K562 (cell line): ENCODE measurements around the gene TRIM65. TPM values are rescaled to one million over a fixed set of nuclear protein-coding genes. Genes with fewer than 3 reads are reported as not detected.
A peak's percentile ranks its signal among the peaks of the same experiment; 100 is the strongest.

Experiments used
- ARID4B ChIP-seq: sonication (generic); formaldehyde crosslinking; IDR thresholded peaks from 2 replicates; pipeline ENCODE4 v1.8.0; 2022; ENCODE audit warnings: mild to moderate bottlenecking, missing genetic modification reagents
- ATF4 ChIP-seq: fragments of 450-650 bp; formaldehyde crosslinking; IDR thresholded peaks from 2 replicates; pipeline ENCODE4 v1.4.0; 2022; ENCODE audit warnings: mild to moderate bottlenecking, moderate library complexity
- CBFA2T2 ChIP-seq: fragments of 450-650 bp; conservative IDR thresholded peaks from 2 replicates; pipeline ENCODE4 v1.6.1; 2017; ENCODE audit warnings: mild to moderate bottlenecking
- CCAR2 ChIP-seq: fragments of 200-400 bp; formaldehyde crosslinking; IDR thresholded peaks from 2 replicates; pipeline ENCODE4 v1.6.1; 2017; ENCODE audit warnings: mild to moderate bottlenecking, low read depth, low read length
- CHCHD3 ChIP-seq: fragments of 250-450 bp; sonication (Bioruptor Pico); IDR thresholded peaks from 2 replicates; pipeline ENCODE4 v2.1.2; 2022; ENCODE audit warnings: mild to moderate bottlenecking
- COPS2 ChIP-seq: fragments of 450-650 bp; conservative IDR thresholded peaks from 2 replicates; pipeline ENCODE4 v1.6.1; 2016; ENCODE audit warnings: mild to moderate bottlenecking, moderate library complexity
- MXI1 ChIP-seq: IDR thresholded peaks from 2 replicates; pipeline ENCODE4 v1.6.1; 2011; ENCODE audit warnings: low read depth, mild to moderate bottlenecking, improper control_type of control experiment, low read length
- NCOA6 ChIP-seq: fragments of 450-650 bp; IDR thresholded peaks from 2 replicates; pipeline ENCODE4 v1.6.1; 2017; ENCODE audit warnings: mild to moderate bottlenecking
- POLR2H ChIP-seq: IDR thresholded peaks from 2 replicates; pipeline ENCODE4 v1.6.1; 2016; ENCODE audit warnings: missing genetic modification characterization, low read depth, mild to moderate bottlenecking, control low read depth, missing compliant biosample characterization, moderate library complexity
- RFX5 ChIP-seq: IDR thresholded peaks from 2 replicates; pipeline ENCODE4 v1.6.1; 2011; ENCODE audit warnings: low read depth, mild to moderate bottlenecking, improper control_type of control experiment, low read length
- SETDB1 ChIP-seq: IDR thresholded peaks from one replicate; pipeline ENCODE4 v1.6.1; 2012; ENCODE audit warnings: low read length, control low read depth, inconsistent platforms
- SIRT6 ChIP-seq: IDR thresholded peaks from one replicate; pipeline ENCODE4 v1.6.1; 2012; ENCODE audit warnings: low read depth, mild to moderate bottlenecking, control low read depth, inconsistent platforms, low read length, moderate library complexity
- SRSF3 ChIP-seq: fragments of 200-400 bp; formaldehyde crosslinking; IDR thresholded peaks from 2 replicates; pipeline ENCODE4 v1.6.1; 2016; ENCODE audit warnings: mild to moderate bottlenecking, low read length, moderate library complexity; ENCODE audit not compliant: insufficient read depth
- TAF9B ChIP-seq: fragments of 450-650 bp; IDR thresholded peaks from 2 replicates; pipeline ENCODE4 v1.6.1; 2018; ENCODE audit warnings: mild to moderate bottlenecking; ENCODE audit not compliant: partially characterized antibody
- TRIM28 ChIP-seq: fragments of 450-650 bp; IDR thresholded peaks from 2 replicates; pipeline ENCODE4 v1.6.1; 2017
- UBTF ChIP-seq, 2 experiments: IDR thresholded peaks; 2 replicates each; pipeline ENCODE4 v1.6.1; 2012; ENCODE audit warnings: improper control_type of control experiment in 2 of 2, low read depth in 2 of 2, low read length in 2 of 2, borderline replicate concordance in 1 of 2
- XRCC4 ChIP-seq: IDR thresholded peaks from one replicate; pipeline ENCODE4 v1.6.1; 2011; ENCODE audit not compliant: insufficient read depth, insufficient read length; ENCODE audit errors: extremely low read depth
- ZNF699 ChIP-seq: fragments of 250-450 bp; sonication (Bioruptor Pico); IDR thresholded peaks from 2 replicates; pipeline ENCODE4 v1.8.0; 2021; ENCODE audit warnings: mild to moderate bottlenecking, moderate library complexity; ENCODE audit not compliant: insufficient replicate concordance
- ZNF764 ChIP-seq: fragments of 250-450 bp; sonication (Bioruptor Pico); IDR thresholded peaks from 2 replicates; pipeline ENCODE4 v1.4.0; 2020; ENCODE audit warnings: low read depth, mild to moderate bottlenecking, moderate library complexity
- polyA plus RNA-seq, 8 experiments: library from polyadenylated mRNA; depleted of rRNA in 4 of 8; stranded (reverse) in 5 of 8; unstranded in 3 of 8; fragments of >200 nt; fragmentation: Nextera tagmentation in 2 of 8; fragmentation: Illumina TruSeq in 1 of 8; extraction: Ambion mirVana in 2 of 8; extraction: Trizol in 1 of 8; gene quantifications; 2 replicates each; pipeline versions ENCODE4 v1.2.1 to v1.2.3, GENCODE V29; 2011 to 2014; ENCODE audit warnings: inconsistent platforms in 1 of 8, missing spikeins in 1 of 8
- total RNA-seq, 7 experiments: library from RNA; depleted of rRNA in 6 of 7; stranded (reverse); fragments of >200 nt in 6 of 7; fragmentation: Illumina TruSeq in 2 of 7; extraction: Trizol in 2 of 7; gene quantifications; 2 replicates each; pipeline versions ENCODE4 v1.2.1 to v1.2.3, GENCODE V29; 2011 to 2021; ENCODE audit warnings: low replicate concordance in 1 of 7

The TRIM65 gene
- total and polyA plus RNA-seq, 9 of the 15 experiments (the other 6 are each of a cell fraction or from before 2014, with no cell fraction given) = 2.8 to 45.7 (median 22.9) TPM

GRCh38 chr17:75904749-75905521 is 8.2 kb upstream of the TRIM65 start, which contains the start of gene MRPL38 (continued):
- no peak; the same call in 1 of the 2 replicates for TF ChIP-seq ARID4B (CRISPR knock-in tag)
- TF ChIP-seq NCOA6 = peak; percentile 81
- no peak; the same call in 1 of the 2 replicates for TF ChIP-seq MXI1
- TF ChIP-seq UBTF (IDR thresholded peaks at IDR 0.05; ENCODE audit: borderline replicate concordance in 1 of 2, low read depth in 2 of 2, low read length in 2 of 2) = peak; percentile 58 to 80; a peak in 2 of 4 replicates
- TF ChIP-seq CBFA2T2 = no peak
- no peak for TF ChIP-seq SRSF3
- TF ChIP-seq TAF9B = peak; percentile 13
- TF ChIP-seq ZNF699 (CRISPR knock-in tag) = no peak
- TF ChIP-seq SETDB1 = no peak
- TF ChIP-seq RFX5 = no peak
- TF ChIP-seq POLR2H (tag) = no peak
- TF ChIP-seq TRIM28 = no peak
- TF ChIP-seq CCAR2 = no peak
- TF ChIP-seq ZNF764 = no peak
- no peak for TF ChIP-seq XRCC4
- TF ChIP-seq COPS2 = no peak
- no peak for TF ChIP-seq SIRT6
- no peak; the same call in 1 of the 2 replicates for TF ChIP-seq ATF4 (CRISPR knock-in tag)
- TF ChIP-seq CHCHD3 (CRISPR knock-in tag) = 0 out of 2 replicates have a peak, but pooled peaks have one; percentile 6
